Stimulated activated CD4-positive, alpha-beta T cell treated with anti-CD3 and anti-CD28 coated beads, Interleukin-12 subunit alpha, Interleukin-12 subunit beta, amount 100 ng/mL, for 24 hours (primary cell): ENCODE results near the gene CDK11A.
"Not testable (repeated sequence)": the region's sequence is repeated elsewhere in the genome, so short reads cannot be mapped to it uniquely, and the experiment has no call there.

Experiments
- DNase-seq, 2 experiments: peaks; one replicate each; pipeline ENCODE4 v3.0.0-alpha.2; 2020; ENCODE audit warnings: low read depth in 2 of 2

The CDK11A gene

DNA sequence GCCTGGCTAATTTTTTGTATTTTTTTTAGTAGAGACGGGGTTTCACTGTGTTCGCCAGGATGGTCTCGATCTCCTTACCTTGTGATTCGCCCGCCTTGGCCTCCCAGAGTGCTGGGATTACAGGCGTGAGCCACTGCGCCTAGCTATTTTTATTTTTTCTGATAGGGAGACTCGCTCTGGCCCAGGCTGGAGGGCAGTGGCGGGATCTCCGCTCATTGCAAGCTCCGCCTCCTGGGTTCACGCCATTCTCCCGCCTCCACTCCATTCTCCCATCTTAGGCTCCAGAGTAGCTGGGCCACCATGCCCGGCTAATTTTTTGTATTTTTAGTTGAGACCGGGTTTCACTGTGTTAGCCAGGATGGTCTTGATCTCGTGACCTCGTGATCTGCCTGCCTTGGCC is 1.9 kb upstream of the CDK11A start:
- not testable (repeated sequence) for DNase-seq

DNA sequence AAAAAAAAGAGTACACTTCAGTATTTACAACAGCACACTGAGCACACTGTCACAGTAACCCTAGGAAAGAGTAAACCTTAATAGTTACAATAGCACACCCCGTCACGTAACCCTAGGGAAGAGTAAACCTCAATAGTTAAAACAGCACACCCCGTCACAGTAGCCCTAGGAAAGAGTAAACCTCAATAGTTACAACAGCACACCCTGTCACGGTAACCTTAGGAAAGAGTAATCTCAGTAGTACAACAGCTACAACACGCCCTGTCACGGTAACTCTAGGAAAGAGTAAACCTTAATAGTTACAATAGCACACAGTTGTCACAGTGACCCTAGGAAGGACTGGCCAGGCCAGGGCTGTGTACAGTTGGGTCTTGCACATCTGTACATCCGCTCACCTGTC is 3.0 kb downstream of the CDK11A start:
- no peak for DNase-seq

DNA sequence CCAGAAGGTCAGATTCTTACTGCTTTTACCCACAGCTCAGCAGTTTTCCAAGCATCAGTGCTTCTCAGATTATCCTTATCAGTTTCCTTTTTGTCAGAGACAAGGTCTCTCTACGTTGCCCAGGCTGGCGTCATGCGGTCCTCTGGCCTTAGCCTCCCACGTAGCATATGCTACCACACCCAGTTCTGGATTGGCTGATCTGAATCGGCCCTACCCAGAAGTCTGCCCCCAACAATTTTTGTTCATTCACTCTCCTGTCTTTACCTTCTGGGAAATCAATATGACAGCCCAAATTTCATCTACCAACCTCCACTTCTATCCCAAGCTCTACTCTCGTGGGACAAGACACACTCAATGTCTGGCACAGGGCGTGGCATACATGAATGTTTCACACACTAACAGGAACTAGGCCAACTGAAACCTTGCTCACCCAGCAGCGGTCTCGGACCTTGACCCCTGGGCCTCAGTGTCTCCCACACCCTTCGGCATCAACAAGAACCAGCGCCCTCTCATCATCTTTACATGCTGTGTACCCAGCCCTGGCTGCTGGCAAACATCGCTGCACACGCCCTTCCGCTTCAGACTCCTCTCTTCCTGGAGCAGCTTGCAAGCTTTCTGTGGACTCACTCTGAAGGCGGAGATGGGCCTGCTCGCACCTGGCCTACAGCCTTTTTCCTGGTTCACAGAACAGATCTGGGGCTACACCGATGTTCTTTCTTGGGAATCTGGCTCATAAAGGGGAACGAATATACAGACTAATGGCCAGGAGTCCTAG is 8.9 kb downstream of the CDK11A start:
- DNase-seq, result not testable (repeated sequence)

DNA sequence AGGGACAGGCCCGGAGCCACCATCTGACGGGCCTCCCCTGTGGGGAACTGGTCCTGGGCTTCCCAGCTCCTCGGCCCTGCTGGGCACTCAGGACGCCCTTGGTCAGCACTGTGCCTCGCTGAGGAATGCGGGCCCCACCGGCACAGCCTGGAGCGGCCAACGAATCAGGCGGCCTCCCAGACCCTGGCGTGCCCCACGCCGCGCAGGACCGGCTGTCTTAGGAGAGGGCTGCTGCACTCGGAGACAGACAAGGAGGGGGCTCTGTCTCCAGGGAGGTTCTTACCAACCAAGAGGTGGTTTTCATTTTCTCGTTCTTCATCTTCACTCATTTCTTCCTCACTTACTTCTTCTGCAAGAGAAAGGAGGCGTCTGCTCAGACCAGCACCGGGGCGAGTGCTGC is 16.3 kb downstream of the CDK11A start:
- not testable (repeated sequence) for DNase-seq

DNA sequence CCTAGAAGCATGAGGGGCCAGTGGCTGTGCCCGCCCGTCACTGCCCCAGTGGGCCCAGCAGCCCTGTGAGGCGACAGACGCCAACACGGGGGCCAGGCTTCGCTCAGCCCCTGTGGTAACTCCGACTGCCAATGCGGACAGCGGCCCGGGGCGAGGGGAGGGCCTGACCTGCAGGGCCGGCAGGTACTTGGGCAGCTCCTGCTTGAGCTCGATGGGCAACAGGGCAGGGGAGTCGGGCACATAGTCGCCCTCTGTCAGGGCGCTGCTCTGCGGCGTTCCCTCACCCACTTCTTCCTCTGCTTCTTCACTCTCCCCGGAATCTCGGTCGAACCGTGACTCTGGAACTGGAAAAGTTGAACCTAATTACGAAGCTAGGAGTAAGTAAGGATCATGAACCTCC is 16.9 kb downstream of the CDK11A start:
- DNase-seq, result not testable (repeated sequence)

DNA sequence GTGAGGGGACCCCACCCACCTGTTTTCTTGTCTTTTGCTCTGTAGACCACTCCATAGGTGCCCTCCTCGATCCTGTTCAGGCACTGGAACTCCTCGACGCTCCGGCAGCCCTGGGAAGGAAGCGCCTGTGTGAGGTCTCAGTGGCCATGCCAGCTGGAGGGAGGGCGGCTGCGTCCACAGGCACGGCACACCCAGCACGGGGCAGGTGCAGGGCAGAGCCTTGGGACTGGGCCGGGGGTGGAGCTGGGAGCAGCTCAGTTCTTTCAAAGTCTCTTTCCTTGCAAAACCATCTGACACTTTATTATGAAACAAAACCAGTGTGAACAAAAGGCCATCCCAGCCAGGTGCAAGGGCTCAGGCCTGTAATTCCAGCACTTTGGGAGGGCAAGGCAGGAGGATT is 18.5 kb downstream of the CDK11A start:
- not testable (repeated sequence) for DNase-seq

DNA sequence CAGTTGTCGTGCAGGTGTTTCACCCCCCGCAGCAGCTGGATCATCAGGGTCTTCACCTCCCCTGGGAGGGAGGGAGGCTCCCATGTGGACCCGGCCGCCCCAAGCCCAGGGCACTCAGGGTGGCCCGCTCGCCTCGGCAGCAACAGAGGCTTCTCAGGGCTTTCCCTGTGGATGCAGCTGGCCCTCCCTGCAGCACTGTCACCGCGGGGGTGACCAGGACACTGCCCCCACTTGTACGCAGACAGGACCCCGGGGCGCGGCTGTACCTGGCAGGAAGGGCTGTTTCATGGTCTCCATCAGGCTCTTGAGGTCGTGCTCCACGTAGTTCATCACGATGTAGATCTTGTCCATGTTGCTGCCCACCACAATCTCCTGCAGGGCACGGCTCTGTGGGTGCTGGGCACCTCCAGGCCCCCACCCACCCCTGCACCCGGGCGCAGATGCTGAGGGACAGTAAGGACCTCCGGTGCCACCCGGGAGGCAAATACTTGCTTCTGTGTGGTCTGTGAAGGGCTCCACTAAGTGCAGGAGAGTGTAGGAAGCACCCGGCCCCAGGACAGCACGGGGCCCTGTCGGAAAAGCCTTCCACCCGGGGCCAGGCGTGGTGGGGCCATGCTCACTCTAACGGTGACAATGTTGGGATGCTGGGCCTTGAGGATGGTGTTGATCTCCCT is 19.7 kb downstream of the CDK11A start:
- not testable (repeated sequence) for DNase-seq

DNA sequence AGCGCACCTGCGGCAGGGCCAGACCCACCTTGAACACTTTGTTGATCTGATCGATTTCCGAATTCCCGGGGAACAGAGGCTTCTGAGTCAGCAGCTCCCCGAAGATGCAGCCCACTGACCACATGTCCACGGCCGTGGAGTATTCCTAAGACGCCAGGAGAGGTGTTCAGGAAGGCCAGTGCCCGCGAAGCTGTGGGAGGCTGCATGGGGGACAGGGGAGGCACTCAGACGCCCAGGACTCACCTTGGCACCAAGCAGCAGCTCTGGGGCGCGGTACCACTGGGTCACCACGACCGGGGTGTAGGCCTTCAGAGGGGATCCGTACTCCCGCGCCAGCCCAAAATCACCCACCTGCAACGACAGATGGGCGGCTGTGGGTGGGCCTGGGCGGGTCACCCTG is 20.4 kb downstream of the CDK11A start:
- DNase-seq, result no peak

DNA sequence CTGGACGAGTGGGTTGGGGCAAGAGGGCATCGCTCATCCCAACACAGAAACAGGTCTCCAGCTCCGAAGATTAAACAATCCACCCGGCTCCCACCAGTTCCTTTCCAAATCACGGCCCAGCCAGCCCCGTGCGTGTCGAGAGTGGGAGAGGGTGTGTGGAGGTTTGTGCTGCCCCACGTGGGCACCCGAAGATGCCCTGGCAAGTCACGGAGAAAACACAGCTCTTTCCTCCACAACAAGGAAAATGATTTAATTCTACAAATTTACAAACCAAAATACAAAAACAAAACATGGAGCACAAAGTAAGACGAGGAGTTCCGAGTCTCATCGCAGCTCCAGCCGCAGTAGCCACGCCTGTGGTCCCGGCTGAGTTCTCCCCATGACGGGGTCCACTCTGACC is 21.7 kb downstream of the CDK11A start:
- DNase-seq, result not testable (repeated sequence)

DNA sequence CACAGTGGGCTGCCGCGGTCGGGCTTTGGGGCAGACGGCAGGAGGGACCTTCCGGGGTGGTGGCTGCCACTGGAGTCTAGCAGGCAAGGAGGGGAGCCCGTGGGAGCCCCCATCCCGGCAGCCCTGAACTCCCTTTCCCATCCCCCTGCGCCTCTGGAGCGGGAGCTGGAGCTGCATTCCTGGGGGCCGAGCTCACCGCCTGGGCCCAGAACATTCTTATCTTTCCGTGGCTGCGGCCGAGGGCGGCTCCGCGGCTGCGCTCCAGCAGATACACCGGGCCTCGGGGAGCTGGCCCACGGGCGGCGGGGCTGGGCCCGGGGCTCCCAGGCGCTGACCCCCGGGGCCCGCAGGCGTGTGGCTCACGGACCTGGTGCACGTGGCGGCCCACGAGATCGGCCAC is 23.6 kb downstream of the CDK11A start:
- not testable (repeated sequence) for DNase-seq

DNA sequence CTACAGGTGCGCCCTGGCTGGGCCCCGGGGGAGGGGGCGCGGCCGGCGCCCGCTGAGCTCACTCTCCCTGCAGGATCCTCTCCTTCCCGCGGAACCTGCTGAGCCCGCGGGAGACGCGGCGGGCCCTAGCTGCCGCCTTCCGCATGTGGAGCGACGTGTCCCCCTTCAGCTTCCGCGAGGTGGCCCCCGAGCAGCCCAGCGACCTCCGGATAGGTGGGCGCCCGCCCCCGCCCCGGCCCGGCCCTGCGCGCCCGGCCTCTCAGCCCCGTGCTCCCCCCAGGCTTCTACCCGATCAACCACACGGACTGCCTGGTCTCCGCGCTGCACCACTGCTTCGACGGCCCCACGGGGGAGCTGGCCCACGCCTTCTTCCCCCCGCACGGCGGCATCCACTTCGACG is 24.1 kb downstream of the CDK11A start:
- DNase-seq, result not testable (repeated sequence)

DNA sequence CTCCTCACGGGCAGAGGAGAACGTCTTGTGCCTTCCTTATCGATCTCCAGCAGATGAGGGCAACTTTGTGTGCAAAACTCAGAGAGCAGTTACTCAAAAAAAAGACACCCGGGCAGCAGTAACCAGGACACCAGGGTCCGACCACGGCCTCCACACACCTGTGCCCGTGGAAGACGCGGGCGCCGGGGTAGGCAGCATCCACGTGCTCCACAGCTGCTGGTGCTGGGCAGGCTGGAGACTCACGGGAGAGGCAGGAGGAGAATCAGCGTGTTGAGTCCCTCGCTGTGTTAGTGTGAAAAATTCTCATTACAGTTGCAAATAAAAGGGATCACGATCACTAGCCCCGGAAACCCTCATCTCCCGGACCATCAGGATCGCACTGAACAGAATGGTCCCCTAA is 25.1 kb downstream of the CDK11A start:
- DNase-seq, result not testable (repeated sequence)

DNA sequence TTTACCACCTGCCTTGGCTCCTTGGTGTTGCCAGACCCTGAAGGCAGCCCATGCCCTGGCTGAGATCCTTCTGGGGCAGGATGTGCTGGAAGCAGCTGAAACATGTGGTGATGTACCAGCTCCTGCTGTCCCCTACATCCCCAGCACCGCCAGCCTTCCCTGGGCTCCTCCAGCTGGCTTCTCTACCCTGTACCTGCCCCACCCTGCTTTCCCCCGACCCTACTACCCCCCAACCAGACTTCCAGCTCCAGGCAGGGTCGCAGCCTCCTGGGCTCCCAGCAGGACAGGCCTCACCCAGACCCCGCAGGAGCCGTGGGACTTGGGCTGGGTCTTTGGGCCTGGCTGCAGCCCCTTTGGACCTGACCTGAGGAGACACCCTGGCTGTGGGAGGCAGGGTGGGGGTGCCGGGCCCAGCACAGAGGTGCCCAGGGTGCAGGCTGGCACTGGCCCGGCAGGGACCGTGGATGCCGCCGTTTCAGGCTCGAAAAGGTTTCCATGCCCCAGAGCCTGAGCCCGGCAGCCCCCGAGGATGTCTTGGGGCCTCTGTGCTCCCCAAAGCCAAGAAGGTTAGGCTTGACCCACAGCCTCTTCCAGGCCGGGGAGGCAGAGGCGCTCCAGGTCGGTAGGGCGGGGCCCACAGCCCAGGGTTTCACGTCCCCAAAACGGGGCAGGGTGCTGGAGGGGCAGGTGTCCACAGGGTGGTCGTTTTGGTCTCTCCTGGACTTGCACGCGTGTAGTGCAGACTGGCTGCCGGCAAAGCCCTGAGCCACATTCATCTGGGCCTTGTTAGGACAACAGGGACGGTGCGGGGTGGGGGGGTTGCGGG is 26.6 kb downstream of the CDK11A start:
- not testable (repeated sequence) for DNase-seq

DNA sequence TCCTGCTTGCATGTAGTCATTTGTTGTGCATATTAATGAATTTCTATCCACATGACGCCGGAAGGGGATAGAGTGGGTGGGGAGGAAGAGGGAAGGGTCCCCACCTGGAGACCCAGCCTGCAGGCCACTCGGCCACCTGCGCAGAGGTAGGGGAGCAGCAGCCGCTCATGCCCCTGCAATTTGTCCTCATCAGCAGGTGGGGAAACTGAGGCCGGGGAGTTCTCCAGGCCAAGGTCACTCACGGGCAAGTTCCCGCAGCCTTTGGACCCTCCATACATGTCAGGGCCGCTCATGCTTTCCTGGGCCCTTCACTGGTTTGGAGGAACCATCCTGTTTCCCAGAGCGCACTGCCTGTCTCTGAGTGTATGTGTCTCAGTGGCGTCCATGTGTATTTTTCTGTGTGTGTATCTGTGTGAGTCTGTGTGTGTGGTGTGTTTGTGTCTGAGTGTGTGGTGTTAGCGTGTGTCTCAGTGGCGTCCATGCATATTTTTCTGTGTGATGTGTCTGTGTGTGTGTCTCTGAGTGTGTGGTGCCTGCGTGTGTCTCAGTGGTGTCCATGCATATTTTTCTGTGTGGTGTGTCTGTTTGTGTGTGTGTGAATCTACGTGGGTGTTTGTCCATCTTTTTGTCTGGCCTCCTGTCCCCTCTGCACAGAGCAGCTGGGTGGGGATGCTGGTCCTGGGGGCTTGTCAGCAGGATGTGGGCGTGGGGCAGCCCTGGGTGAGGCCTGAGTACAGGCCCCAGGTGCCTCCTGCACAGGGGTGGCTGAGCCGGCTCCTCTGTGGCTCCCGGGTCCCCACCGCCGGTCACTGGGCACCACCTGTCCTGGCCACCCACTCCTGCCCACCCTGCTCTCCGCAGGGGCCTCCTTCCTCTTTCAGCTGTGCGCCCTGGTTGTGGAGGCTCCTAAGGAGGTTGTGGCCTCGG is 27.5 kb downstream of the CDK11A start:
- DNase-seq, result not testable (repeated sequence)

DNA sequence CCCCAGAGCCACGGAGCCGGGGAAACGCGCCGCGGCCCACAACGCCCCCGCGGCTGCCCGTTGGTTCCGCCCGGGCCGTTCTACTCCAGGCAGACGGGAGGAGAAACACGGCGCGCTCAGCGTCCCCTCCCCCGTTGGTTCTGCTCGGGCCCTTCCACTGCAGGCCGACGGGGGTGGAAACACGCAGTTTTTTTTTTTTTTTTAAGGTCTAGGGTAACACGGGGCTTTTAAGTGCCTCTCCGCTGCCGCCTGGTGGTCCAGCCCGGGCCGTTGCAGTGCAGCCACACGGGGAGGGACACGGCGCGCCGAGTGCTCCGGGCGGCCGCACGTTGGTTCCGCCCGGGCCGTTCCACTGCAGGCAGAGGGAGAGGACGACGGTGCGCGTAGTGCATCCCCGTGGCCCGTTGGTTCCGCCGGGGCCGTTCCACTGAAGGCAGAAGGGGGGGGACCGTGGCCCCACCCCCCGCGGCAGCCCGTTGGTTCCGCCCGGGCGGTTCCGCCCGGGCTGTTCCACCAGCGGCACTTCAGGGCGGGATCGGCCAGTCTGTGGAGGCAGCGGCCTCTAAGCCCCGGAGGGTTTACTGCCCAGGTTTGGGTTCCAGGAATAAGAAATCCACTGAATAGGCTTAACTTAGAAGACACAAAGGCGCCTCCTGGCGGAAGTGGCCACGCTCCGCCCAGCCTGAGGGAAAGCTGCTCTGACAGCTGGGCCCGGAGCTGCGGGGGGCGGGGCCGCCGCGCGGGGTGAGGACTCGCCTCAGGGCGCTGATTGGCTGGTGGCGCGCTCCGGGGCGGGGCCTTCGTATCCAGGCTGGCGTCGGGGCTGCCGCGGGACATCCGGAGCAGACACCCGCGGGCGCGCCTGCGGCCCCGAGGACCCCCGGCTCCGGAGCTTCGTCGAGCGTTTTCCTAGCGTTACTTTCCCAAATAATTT is 31.2 kb downstream of the CDK11A start, which contains the start of gene SLC35E2B:
Gene SLC35E2B, minus strand, starts transcription at position 82 of the 934 bp plus-strand sequence. CDS start 16,096 bp downstream, outside the sequence.
- peak; percentile 87 for DNase-seq

DNA sequence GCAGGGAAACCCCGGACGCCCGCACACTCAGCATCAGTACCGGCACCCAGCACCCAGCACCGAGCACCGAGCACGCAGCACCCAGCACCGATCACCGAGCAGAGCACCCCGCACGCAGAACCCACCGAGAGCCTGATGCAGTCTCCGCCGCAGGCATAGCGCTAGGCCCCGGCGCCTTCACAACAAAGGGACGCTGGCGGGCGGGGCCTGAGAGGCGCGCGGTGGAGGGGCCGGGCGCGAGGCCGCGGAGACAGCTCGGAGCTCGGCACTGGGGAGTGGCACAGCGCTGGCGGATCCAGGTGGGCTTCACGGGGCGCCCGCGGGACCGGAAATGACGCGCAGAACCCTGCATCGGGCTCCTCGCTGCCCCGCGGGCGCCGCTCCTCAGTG is 31.8 kb downstream of the CDK11A start:
- DNase-seq, result peak; percentile 56 to 63

DNA sequence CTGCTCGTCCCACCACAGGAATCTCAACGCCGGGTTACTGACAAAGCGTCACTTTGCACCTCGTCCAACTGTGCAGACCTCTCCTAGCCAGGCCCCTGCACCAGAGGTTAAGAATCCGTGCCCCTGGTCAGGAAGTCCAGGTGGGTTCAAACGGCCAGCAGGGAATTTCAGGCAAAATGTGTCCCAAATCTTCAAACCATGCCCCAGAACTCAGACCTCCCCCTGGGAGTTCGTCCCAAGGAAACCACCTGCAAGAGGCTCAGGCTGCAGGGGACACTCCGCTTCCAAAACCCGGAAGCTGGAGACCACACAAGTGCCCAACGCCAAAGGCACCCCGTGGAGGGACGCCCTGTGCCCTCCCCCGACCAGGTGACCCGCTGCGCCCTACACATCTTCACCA is 32.7 kb downstream of the CDK11A start:
- DNase-seq, result not testable (repeated sequence)

DNA sequence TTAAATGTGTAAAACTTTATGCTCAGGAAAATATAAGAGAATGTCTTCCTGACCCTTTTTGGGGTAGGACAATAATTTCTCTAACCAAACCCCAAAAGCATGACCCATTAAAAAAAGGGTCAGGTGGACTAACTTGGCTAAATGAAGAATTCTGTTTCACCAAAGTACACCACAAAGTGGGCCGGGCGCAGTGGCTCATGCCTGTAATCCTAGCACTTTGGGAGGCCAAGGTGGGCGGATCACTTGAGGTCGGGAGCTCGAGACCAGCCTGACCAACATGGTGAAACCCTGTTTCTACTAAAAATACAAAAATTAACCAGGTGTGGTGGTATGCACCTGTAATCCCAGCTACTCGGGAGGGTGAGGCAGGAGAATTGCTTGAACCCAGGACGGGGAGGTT is 34.6 kb downstream of the CDK11A start:
- not testable (repeated sequence) for DNase-seq

DNA sequence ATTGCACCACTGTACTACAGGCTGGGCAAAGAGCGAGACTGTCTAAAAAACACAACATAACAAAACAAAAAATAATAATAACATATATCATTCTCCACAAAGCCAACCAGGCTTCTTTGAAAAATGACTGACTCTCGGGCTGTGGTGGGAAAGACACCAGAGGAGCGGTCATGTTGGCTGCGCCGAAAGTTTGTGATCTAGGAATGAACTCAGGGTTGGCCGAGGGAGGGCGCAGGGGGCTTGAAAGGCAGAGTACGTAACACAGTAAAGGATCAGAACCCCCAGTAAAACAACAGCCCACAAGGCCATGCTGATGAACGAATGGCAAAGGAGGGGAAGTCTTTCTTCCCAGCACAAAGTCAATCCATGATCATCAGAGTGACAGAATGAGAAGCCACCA is 36.3 kb downstream of the CDK11A start:
- DNase-seq, result no peak
